HL-60 (cell line): ENCODE measurements around the gene SOX30.

Experiments
- DNase-seq, 2 experiments: peaks; one replicate each; pipeline ENCODE4 v3.0.0-alpha.2; 2010 to 2020; ENCODE audit warnings: low read depth in 1 of 2, low spot score in 1 of 2
- H3K27ac ChIP-seq: fragments of 250-450 bp; sonication (Bioruptor Pico); replicated peaks from 2 replicates; pipeline ENCODE4 v1.5.1; 2020; ENCODE audit warnings: mild to moderate bottlenecking, moderate library complexity
- H3K27me3 ChIP-seq: fragments of 250-450 bp; sonication (Bioruptor Pico); 2 replicates; pipeline ENCODE4 v1.5.1; 2021; ENCODE audit warnings: mild to moderate bottlenecking, moderate library complexity; ENCODE audit not compliant: insufficient read depth, poor library complexity, severe bottlenecking
- H3K4me3 ChIP-seq: replicated peaks from 2 replicates; pipeline ENCODE4 v1.5.1; 2011; ENCODE audit warnings: mild to moderate bottlenecking, control low read depth, low read length; ENCODE audit not compliant: insufficient read depth
- GABPA ChIP-seq: IDR thresholded peaks from 2 replicates; pipeline ENCODE4 v1.6.1; 2012; ENCODE audit warnings: low read depth
- POLR2AphosphoS5 ChIP-seq: IDR thresholded peaks from 2 replicates; pipeline ENCODE4 v1.6.1; 2012; ENCODE audit warnings: low read depth
- REST ChIP-seq: IDR thresholded peaks from 2 replicates; pipeline ENCODE4 v1.6.1; 2012; ENCODE audit warnings: low read depth; ENCODE audit not compliant: insufficient replicate concordance
- SPI1 ChIP-seq: IDR thresholded peaks from 2 replicates; pipeline ENCODE4 v1.6.1; 2012; ENCODE audit warnings: low read depth, mild to moderate bottlenecking, borderline replicate concordance
- TF ChIP-seq, protein P1 (sequence below): IDR thresholded peaks from one replicate; pipeline ENCODE4 v1.5.1; 2011; ENCODE audit warnings: low read length, control low read depth, inconsistent platforms; ENCODE audit not compliant: insufficient read depth

SOX30 gene

DNA sequence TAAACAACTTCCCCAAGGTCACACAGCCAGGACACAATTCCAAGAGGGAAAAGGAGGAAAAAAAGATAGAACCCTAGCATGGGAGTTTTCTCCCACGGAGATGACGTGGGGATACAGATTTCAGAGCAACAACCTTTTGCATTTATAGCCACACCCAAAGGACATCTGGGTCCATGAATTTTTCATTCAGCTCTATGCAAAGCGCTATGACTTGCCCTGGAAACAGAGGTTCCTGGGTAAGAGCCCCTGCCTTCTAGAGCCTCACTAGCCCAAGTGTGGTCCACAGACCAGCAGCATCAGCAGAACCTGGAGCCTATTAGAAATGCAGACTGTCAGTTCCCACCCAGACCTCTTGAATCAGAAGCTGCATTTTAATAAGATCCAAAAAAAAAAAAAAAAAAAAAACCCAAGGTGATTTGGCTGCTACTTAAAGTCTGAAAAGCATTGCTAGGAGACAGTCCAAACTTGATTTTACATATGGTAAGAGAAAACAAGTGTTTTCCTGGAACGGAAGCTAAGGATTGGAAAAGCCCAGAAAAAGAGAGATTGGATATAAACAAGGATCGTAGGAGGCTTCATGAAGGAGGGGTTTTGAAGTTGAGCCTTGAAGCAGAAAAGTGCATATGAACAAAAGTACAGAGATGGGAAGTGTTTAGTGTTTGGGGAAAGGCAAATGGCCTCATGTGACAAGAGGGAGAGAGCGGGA is 59.0 kb downstream of the SOX30 start:
- Histone ChIP-seq H3K4me3 (no peak overlapping the region), H3K27ac (no peak overlapping the region), H3K27me3 (peaks cover 2% of the 10 kb centered on the region)
- TF ChIP-seq, protein P1, sequence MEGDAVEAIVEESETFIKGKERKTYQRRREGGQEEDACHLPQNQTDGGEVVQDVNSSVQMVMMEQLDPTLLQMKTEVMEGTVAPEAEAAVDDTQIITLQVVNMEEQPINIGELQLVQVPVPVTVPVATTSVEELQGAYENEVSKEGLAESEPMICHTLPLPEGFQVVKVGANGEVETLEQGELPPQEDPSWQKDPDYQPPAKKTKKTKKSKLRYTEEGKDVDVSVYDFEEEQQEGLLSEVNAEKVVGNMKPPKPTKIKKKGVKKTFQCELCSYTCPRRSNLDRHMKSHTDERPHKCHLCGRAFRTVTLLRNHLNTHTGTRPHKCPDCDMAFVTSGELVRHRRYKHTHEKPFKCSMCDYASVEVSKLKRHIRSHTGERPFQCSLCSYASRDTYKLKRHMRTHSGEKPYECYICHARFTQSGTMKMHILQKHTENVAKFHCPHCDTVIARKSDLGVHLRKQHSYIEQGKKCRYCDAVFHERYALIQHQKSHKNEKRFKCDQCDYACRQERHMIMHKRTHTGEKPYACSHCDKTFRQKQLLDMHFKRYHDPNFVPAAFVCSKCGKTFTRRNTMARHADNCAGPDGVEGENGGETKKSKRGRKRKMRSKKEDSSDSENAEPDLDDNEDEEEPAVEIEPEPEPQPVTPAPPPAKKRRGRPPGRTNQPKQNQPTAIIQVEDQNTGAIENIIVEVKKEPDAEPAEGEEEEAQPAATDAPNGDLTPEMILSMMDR = no peak
- TF ChIP-seq REST (no peak), SPI1 (no peak), POLR2AphosphoS5 (no peak), GABPA (no peak)
- no peak for DNase-seq

GRCh38 chr5:157592594-157592993 is 59.6 kb downstream of the SOX30 start:
- Histone ChIP-seq H3K4me3 (no peak overlapping the region), H3K27ac (no peak overlapping the region), H3K27me3 (peaks cover 2% of the 10 kb centered on the region)
- no peak for DNase-seq
- TF ChIP-seq, protein P1 = no peak

- H3K27ac ChIP-seq = no peak overlapping the region
- peaks cover 2% of the 10 kb centered on the region for H3K27me3 ChIP-seq
- no peak overlapping the region for H3K4me3 ChIP-seq
- TF ChIP-seq GABPA = no peak
- TF ChIP-seq, protein P1 = no peak
- no peak for TF ChIP-seq POLR2AphosphoS5
- TF ChIP-seq SPI1 = no peak
- TF ChIP-seq REST = no peak
- no peak for DNase-seq
Observed at GRCh38 chr5:157590478-157590877, 61.8 kb downstream of the SOX30 start.

DNA sequence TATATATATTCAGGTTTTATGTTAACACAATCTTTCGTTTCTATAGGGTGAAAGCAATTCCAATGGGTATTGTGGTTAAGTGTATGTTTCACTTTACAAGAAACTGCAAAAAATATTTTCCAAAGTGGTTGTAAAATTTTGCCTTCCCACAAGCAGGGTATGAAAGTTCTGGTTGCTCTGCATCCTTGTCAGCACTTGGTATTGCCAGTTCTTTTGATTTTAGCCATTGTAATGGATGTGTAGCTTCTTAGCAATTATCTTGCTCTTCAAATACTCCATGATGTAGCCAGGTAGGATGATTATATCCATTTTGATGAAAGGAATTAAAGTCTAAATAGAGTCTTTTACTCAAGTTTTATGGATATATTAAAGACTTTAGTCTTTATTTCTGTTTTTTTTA is 67.6 kb downstream of the SOX30 start:
- no peak for DNase-seq
- TF ChIP-seq, protein P1 = no peak
- TF ChIP-seq GABPA (no peak), REST (no peak), POLR2AphosphoS5 (no peak), SPI1 (no peak)
- H3K27ac ChIP-seq = no peak overlapping the region
- peaks cover 2% of the 10 kb centered on the region for H3K27me3 ChIP-seq
- H3K4me3 ChIP-seq = no peak overlapping the region
